GM23248 (cell line): ENCODE results near the gene POMC.

Source experiments
- EZH2 ChIP-seq: fragments of 200-600 bp; sonication (generic); IDR thresholded peaks from 2 replicates; pipeline ENCODE4 v1.6.1; 2018; ENCODE audit warnings: antibody characterized with exemption, mild to moderate bottlenecking; ENCODE audit not compliant: insufficient read depth, poor library complexity, severe bottlenecking
- EZH2phosphoT487 ChIP-seq: fragments of 200-600 bp; sonication (generic); IDR thresholded peaks from 2 replicates; pipeline ENCODE4 v1.6.1; 2018; ENCODE audit warnings: antibody characterized with exemption, moderate library complexity, mild to moderate bottlenecking, low read depth; ENCODE audit not compliant: insufficient read depth

GRCh38 chr2:25190536-25190935 lies 22.2 kb upstream of the POMC start:
- TF ChIP-seq EZH2phosphoT487 (no peak), EZH2 (no peak)
